GM20000 (cell line): ENCODE results near the gene PLN.

ENCODE experiments used
- DNase-seq: peaks from one replicate; pipeline ENCODE4 v3.0.0; 2012; ENCODE audit warnings: low spot score
- TF ChIP-seq, protein P1 (sequence below): IDR thresholded peaks from 2 replicates; pipeline ENCODE4 v1.5.1; 2012; ENCODE audit warnings: mild to moderate bottlenecking, control low read depth; ENCODE audit errors: extremely low read depth, missing control alignments

PLN gene

GRCh38 chr6:118551063-118552053 is 3.3 kb downstream of the PLN start:
- TF ChIP-seq, protein P1, sequence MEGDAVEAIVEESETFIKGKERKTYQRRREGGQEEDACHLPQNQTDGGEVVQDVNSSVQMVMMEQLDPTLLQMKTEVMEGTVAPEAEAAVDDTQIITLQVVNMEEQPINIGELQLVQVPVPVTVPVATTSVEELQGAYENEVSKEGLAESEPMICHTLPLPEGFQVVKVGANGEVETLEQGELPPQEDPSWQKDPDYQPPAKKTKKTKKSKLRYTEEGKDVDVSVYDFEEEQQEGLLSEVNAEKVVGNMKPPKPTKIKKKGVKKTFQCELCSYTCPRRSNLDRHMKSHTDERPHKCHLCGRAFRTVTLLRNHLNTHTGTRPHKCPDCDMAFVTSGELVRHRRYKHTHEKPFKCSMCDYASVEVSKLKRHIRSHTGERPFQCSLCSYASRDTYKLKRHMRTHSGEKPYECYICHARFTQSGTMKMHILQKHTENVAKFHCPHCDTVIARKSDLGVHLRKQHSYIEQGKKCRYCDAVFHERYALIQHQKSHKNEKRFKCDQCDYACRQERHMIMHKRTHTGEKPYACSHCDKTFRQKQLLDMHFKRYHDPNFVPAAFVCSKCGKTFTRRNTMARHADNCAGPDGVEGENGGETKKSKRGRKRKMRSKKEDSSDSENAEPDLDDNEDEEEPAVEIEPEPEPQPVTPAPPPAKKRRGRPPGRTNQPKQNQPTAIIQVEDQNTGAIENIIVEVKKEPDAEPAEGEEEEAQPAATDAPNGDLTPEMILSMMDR, result no peak
- peak; percentile 20 for DNase-seq

DNA sequence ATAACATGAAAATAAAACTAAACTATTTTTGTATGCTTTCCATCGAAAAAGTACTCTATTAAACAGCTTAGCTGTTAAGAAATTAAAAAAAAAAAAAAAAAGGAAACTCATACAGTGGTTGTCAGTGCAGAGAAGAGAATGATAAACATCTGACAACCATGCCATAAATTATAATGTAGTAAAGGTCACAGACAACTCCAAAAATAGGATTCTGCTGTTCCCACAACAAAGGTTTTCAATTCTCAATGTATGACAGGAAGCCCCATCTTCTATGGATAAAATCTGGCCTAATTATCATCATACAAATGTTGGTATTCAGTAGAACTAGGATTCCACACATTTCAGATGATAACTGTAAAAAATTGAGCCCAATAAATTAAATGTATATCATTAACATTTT is 5.0 kb downstream of the PLN start:
- no peak for DNase-seq
- TF ChIP-seq, protein P1, result no peak

DNA sequence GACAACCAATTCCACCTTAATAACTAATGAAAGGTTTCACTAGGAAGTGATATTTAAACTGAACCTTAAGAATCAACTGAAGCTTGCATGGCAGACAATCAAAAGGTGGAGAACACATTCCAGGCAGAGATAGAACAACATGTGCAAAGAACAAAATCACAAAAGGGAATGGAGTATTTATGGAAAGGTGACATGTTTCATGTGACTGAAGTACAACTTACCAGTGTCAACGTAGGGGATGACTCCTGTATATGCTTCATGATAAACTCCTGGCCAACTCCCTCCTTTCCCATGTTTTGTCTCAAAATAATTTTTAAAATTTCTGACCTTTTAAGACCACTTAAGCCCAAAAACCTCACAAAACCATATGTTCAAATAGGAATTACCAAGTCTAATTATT is 6.6 kb downstream of the PLN start:
- TF ChIP-seq, protein P1, result no peak
- DNase-seq, result no peak

DNA sequence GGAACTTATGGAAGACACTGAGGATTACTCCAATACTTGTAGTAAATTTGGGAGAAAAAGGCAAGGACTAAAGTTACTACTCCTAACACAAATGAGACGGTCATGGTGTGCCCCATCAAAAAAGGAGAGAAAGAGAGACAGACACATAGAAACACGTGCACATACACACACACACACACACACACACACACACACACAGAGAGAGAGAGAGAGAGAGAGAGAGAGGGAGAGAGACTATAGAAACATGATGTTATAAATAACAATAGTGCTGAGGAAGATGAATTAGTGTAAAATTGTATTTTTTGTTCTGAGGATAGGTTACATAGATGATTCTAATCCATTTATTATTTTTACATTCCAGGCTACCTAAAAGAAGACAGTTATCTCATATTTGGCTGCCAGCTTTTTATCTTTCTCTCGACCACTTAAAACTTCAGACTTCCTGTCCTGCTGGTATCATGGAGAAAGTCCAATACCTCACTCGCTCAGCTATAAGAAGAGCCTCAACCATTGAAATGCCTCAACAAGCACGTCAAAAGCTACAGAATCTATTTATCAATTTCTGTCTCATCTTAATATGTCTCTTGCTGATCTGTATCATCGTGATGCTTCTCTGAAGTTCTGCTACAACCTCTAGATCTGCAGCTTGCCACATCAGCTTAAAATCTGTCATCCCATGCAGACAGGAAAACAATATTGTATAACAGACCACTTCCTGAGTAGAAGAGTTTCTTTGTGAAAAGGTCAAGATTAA is 10.5 kb downstream of the PLN start:
- no peak for DNase-seq
- TF ChIP-seq, protein P1, result no peak

GRCh38 chr6:118559659-118560058 is 11.6 kb downstream of the PLN start:
- TF ChIP-seq, protein P1, result no peak
- no peak for DNase-seq

- TF ChIP-seq, protein P1, result no peak
- DNase-seq, result no peak
Observed at GRCh38 chr6:118562248-118562647, 14.2 kb downstream of the PLN start.

GRCh38 chr6:118562959-118563358 is 14.9 kb downstream of the PLN start:
- TF ChIP-seq, protein P1, result no peak
- DNase-seq, result no peak
